Measurements from ENCODE around the gene SETD6. TPM values are rescaled to one million over a fixed set of nuclear protein-coding genes. Genes with fewer than 3 reads are reported as not detected.

Gene SETD6
- total and polyA plus RNA-seq, 2 donors from 2014 or later: 13.7 to 25.0 TPM

DNA sequence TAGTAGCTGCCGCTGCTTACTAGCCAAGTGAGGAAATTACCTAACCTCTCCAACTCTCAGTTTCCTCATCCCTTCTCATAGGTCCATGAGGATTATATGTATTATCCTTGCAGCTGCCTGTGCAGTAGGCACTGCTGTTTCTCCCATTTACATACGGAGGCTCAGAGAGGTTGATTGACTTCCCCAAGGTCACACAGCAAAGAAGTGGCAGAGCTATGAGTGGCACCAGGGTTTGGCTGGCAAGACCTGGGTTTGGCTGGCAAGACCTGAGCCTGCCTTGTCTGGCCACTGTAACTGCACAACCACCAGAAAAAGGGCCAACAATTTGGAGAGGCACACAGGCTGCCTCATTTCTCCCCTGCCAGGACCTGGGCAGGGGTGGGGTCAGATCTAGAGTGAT lies 17.8 kb upstream of the SETD6 start:
- no peaks in the 10 kb centered on the region for H3K27me3 ChIP-seq (ENCODE audit: control insufficient read depth, insufficient read depth, low read length)
- intact Hi-C loops (cut with DNase I): no loop called here
- FAIRE-seq: no peak

DNA sequence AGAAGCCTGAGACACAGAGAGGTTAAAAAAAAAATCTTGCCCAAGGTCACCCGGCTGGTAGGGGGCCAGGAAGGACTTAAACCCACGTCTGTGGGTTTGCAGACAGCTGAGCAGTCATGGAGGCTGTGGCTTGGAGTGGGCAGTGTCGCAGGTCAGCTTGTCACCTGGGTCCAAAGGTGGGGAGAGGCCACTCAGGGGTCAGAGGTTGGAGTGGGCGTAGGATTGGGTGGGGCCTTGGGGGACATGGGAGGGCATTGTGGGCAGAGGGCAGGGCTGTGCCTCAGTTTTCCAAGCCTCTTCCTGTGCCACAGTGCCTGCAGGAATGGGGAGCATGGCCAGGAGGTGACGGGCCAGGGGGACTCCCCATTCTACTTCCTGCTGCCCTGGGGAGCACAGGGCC lies 17.4 kb upstream of the SETD6 start:
- no peaks in the 10 kb centered on the region for H3K27me3 ChIP-seq (ENCODE audit: control insufficient read depth, insufficient read depth, low read length)
- H3K4me3 ChIP-seq (ENCODE audit: low read length in 3 of 3): no peak overlapping the region
- DNase-seq (peak in 2 of 5 donors; percentile 45 to 58), FAIRE-seq (no peak)
- TF ChIP-seq, protein P1, sequence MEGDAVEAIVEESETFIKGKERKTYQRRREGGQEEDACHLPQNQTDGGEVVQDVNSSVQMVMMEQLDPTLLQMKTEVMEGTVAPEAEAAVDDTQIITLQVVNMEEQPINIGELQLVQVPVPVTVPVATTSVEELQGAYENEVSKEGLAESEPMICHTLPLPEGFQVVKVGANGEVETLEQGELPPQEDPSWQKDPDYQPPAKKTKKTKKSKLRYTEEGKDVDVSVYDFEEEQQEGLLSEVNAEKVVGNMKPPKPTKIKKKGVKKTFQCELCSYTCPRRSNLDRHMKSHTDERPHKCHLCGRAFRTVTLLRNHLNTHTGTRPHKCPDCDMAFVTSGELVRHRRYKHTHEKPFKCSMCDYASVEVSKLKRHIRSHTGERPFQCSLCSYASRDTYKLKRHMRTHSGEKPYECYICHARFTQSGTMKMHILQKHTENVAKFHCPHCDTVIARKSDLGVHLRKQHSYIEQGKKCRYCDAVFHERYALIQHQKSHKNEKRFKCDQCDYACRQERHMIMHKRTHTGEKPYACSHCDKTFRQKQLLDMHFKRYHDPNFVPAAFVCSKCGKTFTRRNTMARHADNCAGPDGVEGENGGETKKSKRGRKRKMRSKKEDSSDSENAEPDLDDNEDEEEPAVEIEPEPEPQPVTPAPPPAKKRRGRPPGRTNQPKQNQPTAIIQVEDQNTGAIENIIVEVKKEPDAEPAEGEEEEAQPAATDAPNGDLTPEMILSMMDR (IDR thresholded peaks at IDR 0.05; ENCODE audit: borderline replicate concordance, extremely low read depth, insufficient read depth): no peak
- no peak overlapping the region for H3K9ac ChIP-seq (ENCODE audit: low read length in 3 of 3)
- H3K27ac ChIP-seq (ENCODE audit: low read depth in 2 of 2, low read length in 2 of 2): no peak overlapping the region
- no peaks in the 10 kb centered on the region for H3K36me3 ChIP-seq (ENCODE audit: control insufficient read depth in 2 of 3, insufficient read depth in 3 of 3, low read length in 3 of 3)
- intact Hi-C loops (cut with DNase I): no loop called here
- H3K9me3 ChIP-seq (ENCODE audit: control insufficient read depth in 2 of 3, insufficient read depth in 1 of 3, low read length in 3 of 3): no peaks in the 10 kb centered on the region
- peaks cover 0 to 9% (median 0%) of the 10 kb centered on the region in 3 donors for H3K4me1 ChIP-seq (ENCODE audit: control insufficient read depth in 2 of 3, insufficient read depth in 2 of 3, low read depth in 1 of 3, low read length in 3 of 3)

More for the DNA sequence above, 17.8 kb upstream of the SETD6 start:
- peaks cover 0 to 9% (median 0%) of the 10 kb centered on the region in 3 donors for H3K4me1 ChIP-seq (ENCODE audit: control insufficient read depth in 2 of 3, insufficient read depth in 2 of 3, low read depth in 1 of 3, low read length in 3 of 3)
- no peak overlapping the region for H3K4me3 ChIP-seq (ENCODE audit: low read length in 3 of 3)
- no peak overlapping the region for H3K9ac ChIP-seq (ENCODE audit: low read length in 3 of 3)
- TF ChIP-seq, protein P1 (IDR thresholded peaks at IDR 0.05; ENCODE audit: borderline replicate concordance, extremely low read depth, insufficient read depth): no peak
- H3K36me3 ChIP-seq (ENCODE audit: control insufficient read depth in 2 of 3, insufficient read depth in 3 of 3, low read length in 3 of 3): no peaks in the 10 kb centered on the region
- DNase-seq: peak in 1 of 5 donors; percentile 15
- no peaks in the 10 kb centered on the region for H3K9me3 ChIP-seq (ENCODE audit: control insufficient read depth in 2 of 3, insufficient read depth in 1 of 3, low read length in 3 of 3)
- H3K27ac ChIP-seq (ENCODE audit: low read depth in 2 of 2, low read length in 2 of 2): no peak overlapping the region

DNA sequence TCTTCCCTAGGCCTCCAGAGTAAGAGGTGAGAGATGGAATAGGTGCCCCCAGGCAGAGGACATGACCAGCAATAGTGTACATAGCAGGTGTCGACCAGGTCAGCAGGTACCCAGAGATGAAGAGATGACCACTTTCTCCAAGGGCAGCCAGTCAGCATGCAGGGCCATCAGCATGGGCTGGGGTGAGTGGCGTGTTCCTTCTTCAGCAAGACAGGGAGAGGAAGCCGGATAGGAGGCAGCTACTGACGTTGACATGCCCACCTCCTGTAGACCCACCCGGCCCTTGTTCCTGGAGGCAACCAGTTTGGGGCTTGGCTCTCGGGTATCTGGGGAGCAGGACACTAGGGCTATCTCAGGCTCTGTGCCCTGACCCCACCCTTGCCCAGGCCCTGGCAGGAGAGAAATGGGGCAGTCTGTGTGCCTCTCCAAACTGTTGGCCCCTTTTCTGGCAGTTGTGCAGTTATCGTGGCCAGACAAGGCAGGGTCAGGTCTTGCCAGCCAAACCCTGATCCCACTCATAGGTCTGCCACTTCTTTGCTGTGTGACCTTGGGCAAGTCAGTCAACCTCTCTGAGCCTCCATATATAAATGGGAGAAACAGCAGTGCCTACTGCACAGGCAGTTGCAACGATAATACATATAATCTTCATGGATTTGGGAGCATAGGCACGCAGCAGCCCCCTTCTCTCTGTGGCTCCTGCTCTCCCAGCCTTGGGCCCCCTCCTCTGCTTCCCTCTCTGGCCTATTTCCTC lies 16.8 kb upstream of the SETD6 start:
- DNase-seq (peak in 2 of 5 donors; percentile 54 to 65), FAIRE-seq (no peak)
- no peaks in the 10 kb centered on the region for H3K27me3 ChIP-seq (ENCODE audit: control insufficient read depth, insufficient read depth, low read length)
- no peaks in the 10 kb centered on the region for H3K9me3 ChIP-seq (ENCODE audit: control insufficient read depth in 2 of 3, insufficient read depth in 1 of 3, low read length in 3 of 3)
- intact Hi-C loops (cut with DNase I): no loop called here
- peaks cover 0 to 9% (median 0%) of the 10 kb centered on the region in 3 donors for H3K4me1 ChIP-seq (ENCODE audit: control insufficient read depth in 2 of 3, insufficient read depth in 2 of 3, low read depth in 1 of 3, low read length in 3 of 3)
- no peaks in the 10 kb centered on the region for H3K36me3 ChIP-seq (ENCODE audit: control insufficient read depth in 2 of 3, insufficient read depth in 3 of 3, low read length in 3 of 3)
- no peak overlapping the region for H3K27ac ChIP-seq (ENCODE audit: low read depth in 2 of 2, low read length in 2 of 2)
- TF ChIP-seq, protein P1 (IDR thresholded peaks at IDR 0.05; ENCODE audit: borderline replicate concordance, extremely low read depth, insufficient read depth): no peak
- H3K9ac ChIP-seq (ENCODE audit: low read length in 3 of 3): no peak overlapping the region
- H3K4me3 ChIP-seq (ENCODE audit: low read length in 3 of 3): no peak overlapping the region
